ENCODE data around the gene HMCES. TPM values are rescaled to one million over a fixed set of nuclear protein-coding genes. Genes with fewer than 3 reads are reported as not detected.

The HMCES gene
- total RNA-seq: 11.8 and 15.1 TPM in 2 replicates

GRCh38 chr3:129278439-129278965 is at the start of gene HMCES:
HMCES (plus strand) TSS chr3:129278870; CDS start chr3:129279733, 863 bp downstream.

GRCh38 chr3:129249284-129250065 is 29.2 kb upstream of the HMCES start, which contains the start of gene COPG1:
COPG1 (plus strand) TSS chr3:129249606; CDS start chr3:129249710, 104 bp downstream.

Other genes starting within 250 kb of the HMCES start
- not detected in 2 replicates for gene GP9, start 218.1 kb upstream of the HMCES start, total RNA-seq
- 8.1 and 12.8 TPM in 2 replicates for gene RAB43, start 157.1 kb upstream of the HMCES start, total RNA-seq
- 38.0 and 40.4 TPM in 2 replicates for gene ISY1, start 117.8 kb upstream of the HMCES start, total RNA-seq
- gene CNBP, start 95.0 kb upstream of the HMCES start, total RNA-seq: 253 and 321 TPM in 2 replicates
- 338 and 376 TPM in 2 replicates for gene COPG1, start 29.3 kb upstream of the HMCES start, total RNA-seq
- gene EFCAB12, start 149.8 kb downstream of the HMCES start, total RNA-seq: under 0.01 TPM in 1 of 2 replicates, not detected in the other
- 15.3 and 18.1 TPM in 2 replicates for gene MBD4, start 161.1 kb downstream of the HMCES start, total RNA-seq
- 29.3 and 32.6 TPM in 2 replicates for gene IFT122, start 161.4 kb downstream of the HMCES start, total RNA-seq
- gene RHO, start 249.8 kb downstream of the HMCES start, total RNA-seq: not detected in 2 replicates

All from bronchial smooth muscle cell (primary cell).